Daoy (cell line): ENCODE data around the gene KBTBD13. TPM values are rescaled to one million over a fixed set of nuclear protein-coding genes. Genes with fewer than 3 reads are reported as not detected.

ENCODE experiments used
- DNase-seq: peaks from one replicate; pipeline ENCODE4 v3.0.0-alpha.2; 2015; ENCODE audit warnings: low read depth
- total RNA-seq: library from RNA; depleted of rRNA; stranded (reverse); fragments of >200 nt; shearing (Covaris generic); gene quantifications from 2 replicates; pipeline ENCODE4 v1.2.3, GENCODE V29; 2014; rRNA removed

Gene KBTBD13
- total RNA-seq, 1 experiment from 2014 or later = not detected

DNA sequence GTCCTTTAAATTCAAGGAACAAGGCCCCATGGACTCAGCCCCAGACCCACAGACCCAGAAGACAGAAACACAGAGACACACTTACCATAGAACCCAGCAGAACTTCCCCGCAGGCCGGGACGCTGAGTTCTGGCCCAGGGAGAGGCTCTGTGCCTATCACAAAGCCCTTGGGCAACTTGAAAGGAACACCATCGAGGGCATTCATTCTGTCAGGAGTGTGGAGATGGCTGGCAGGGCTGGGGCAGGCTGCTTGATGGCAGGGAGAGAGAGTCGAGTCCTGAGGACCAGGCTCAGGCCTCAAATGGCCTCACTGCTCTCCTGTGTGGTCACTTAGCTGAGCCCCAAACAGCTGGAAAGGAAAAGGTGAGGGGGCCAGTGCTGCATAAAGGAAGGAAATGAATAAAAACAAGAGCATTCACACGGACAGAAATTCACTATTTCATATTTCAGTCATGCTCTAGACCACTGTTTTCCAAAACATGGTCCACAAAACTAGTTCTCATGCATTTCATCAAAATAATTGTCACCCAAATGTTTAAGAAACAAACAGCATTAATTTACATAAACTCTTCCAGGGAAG, 29.6 kb downstream of the KBTBD13 start:
- DNase-seq = no peak

DNA sequence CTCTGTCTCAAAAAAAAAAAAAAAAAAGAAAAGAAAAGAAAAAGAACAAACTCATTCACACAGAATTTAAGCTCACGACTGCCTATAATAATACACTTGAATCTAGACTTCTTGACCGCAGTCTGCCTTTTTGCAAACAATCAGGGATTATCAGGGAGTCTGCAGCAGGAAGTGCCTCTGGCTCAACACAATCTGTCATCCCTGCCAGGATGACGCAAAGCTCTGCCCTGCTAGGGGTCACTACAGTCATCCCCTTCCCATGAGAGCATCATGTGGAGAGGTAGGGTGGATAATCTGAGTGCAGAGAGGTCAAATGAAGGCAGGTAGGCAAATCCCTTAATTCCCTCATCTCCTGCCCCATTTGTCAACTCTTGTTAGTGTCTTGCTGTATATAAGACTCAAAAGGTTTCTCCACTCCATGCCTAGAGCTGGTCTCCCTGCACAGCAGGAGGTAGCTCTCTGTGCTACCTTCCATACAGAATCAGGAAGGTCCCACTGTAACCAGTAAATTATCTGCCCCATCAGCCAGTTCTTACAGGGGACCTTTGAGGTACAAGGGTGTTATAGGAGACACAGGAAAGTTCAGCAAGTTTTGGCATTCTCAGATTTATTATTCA, 34.2 kb downstream of the KBTBD13 start:
- DNase-seq = peak; percentile 37

DNA sequence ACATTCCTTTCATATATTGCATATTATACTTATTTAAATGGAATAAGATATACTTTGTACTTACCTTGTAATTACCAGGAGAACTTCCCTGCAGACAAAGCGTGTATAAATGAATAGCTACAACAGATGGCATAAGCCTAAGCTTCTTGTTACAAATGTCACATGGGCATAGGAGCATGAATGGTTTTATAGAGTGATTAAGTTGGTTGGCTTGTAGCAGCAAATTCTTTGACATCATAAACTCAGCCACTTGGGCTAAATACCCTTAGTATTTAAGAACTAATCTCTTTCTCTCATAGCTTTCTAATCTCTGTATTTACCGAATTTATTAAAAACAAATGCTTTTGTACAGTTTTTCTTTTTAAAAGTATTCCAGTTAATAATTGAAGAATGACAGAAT, 38.5 kb downstream of the KBTBD13 start, which contains the start of gene UBAP1L:
Gene UBAP1L (minus strand): TSS at position 115 of the 400 bp plus-strand sequence. CDS start 8,985 bp downstream, outside the sequence.
- DNase-seq = no peak

DNA sequence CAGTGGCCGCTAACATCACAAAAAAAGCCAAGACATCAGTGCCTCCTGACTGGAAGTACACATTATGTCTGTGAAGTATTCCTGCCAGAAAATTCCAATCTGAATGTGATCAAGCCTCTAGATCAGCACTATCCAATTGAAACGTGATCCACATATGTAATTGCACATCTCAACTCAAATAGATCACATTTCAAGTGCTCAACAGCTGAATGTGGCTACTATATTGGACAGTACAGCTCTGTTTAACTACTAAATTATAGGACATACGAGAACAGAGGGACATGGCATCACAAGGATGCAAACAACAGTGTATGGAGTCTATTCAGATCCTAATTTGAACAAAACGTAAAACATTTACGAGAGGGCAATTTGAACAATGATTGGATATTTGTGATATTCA, 39.0 kb downstream of the KBTBD13 start:
- DNase-seq = no peak

Other genes starting within 250 kb of the KBTBD13 start
- 8.7 and 10.7 TPM in 2 replicates for gene PLEKHO2, start 234.8 kb upstream of the KBTBD13 start, total RNA-seq
- gene ANKDD1A, start 164.8 kb upstream of the KBTBD13 start, total RNA-seq = 1.5 and 1.8 TPM in 2 replicates
- 43.5 and 49.9 TPM in 2 replicates for gene SPG21, start 86.8 kb upstream of the KBTBD13 start, total RNA-seq
- gene MTFMT, start 47.1 kb upstream of the KBTBD13 start, total RNA-seq = 15.9 and 17.8 TPM in 2 replicates
- gene SLC51B, start 31.4 kb upstream of the KBTBD13 start, total RNA-seq = not detected in 2 replicates
- 1.5 and 1.6 TPM in 2 replicates for gene RASL12, start 8.8 kb upstream of the KBTBD13 start, total RNA-seq
- 0.03 and 0.06 TPM in 2 replicates for gene UBAP1L, start 38.5 kb downstream of the KBTBD13 start, total RNA-seq
- 13.3 and 17.4 TPM in 2 replicates for gene PDCD7, start 57.1 kb downstream of the KBTBD13 start, total RNA-seq
- 46.7 and 57.1 TPM in 2 replicates for gene CLPX, start 108.6 kb downstream of the KBTBD13 start, total RNA-seq
- 0.03 TPM in 1 of 2 replicates, not detected in the other for gene CILP, start 134.7 kb downstream of the KBTBD13 start, total RNA-seq
- 3.8 TPM in 2 replicates for gene PARP16, start 210.1 kb downstream of the KBTBD13 start, total RNA-seq
- not detected in 2 replicates for gene RNU5A-1, start 219.3 kb downstream of the KBTBD13 start, total RNA-seq
- not detected in 2 replicates for gene RNU5B-1, start 227.9 kb downstream of the KBTBD13 start, total RNA-seq